Hypothalamus (tissue), 51 donors: ENCODE measurements around the gene KCNF1.
A peak's percentile ranks its signal among the peaks of the same experiment; 100 is the strongest.

Experiments used
- DNase-seq, 51 donors: peaks; one replicate each; lab custom pipeline; 2025; lab: John Stamatoyannopoulos, UW

KCNF1 gene

DNA sequence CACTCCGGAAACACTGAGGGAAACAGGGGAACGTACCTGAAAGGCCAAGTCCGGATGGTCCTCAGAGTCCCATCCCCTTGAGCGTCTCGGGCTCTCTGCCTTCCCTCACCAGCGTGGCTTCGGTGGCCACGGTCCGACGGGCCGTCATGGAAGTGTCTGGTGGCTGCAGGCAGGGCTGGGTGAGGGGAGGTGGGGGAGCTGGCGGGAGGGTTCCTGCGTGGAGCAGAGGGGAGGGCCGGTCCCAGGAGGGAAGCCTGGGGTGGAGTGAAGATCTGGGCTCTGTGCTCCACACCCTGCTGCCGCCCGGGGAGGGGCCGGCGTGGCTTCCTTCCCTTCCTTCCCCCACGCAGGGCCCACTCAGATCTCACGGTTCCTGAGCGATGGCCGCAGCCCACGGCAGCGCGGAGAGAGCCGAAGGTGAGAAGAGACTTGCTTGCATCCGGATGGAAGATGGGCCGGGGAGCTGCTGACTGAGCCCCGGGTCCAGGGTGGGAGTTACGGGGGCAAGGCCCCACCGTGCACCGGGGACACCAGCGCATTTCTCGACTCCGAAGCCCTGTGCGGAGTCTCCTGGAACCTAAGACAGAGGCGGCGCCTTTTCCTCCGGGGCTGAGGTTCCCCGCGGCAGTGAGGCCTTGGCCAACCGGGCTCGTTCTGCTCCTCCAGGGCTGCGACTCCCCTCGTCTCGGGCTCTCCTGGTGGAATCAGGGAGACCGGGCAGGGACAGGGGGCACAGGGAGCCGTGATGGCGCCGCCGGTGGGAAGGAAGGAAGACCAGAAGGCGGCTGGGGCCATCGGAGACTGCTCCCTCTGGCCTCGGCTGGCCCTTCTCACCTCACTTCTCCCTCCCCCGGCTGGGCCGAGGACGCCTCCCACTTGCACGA, 49.1 kb downstream of the KCNF1 start:
- DNase-seq, result no peak

DNA sequence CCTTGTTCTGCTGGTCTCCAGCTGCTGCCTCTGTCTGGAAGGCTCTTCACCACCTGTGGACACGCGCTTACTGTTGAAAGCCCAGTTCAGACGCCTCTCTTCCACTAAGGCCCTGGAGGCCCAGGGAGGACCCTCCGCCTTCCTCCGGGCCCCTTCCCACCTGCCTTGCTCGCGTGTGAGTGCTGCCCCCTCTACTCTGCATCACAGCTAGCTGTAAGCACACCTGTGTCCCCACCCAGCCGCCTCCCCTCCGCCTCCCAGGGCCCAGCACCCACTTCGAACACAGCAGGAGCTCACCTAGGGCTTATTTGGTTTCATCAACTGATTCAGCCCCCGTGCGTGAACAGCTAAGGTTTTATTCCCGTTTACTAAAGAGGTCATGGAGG, 49.7 kb downstream of the KCNF1 start:
- no peak for DNase-seq

GRCh38 chr2:10962004-10962403, 50.3 kb downstream of the KCNF1 start:
- DNase-seq, result no peak

- DNase-seq, result peak in 8 of 51 donors; percentile 12 to 44 (median 24)
These were observed 51.4 kb downstream of the KCNF1 start for GRCh38 chr2:10963155-10963554.
